OCI-LY7 (cell line): ENCODE data around the gene ZPBP2.

ENCODE experiments used
- EZH2phosphoT487 ChIP-seq: fragments of 200-600 bp; sonication (generic); IDR thresholded peaks from 2 replicates; pipeline ENCODE4 v1.6.1; 2018; ENCODE audit warnings: low read depth, borderline replicate concordance, mild to moderate bottlenecking, mixed run types, antibody characterized with exemption, low read length, moderate library complexity, mixed read lengths
- TF ChIP-seq, protein P1 (sequence below): fragments of 200-600 bp; sonication (generic); conservative IDR thresholded peaks from 2 replicates; pipeline ENCODE4 v1.5.1; 2014; ENCODE audit warnings: mild to moderate bottlenecking, antibody characterized with exemption, low read length, moderate library complexity, mixed read lengths

DNA sequence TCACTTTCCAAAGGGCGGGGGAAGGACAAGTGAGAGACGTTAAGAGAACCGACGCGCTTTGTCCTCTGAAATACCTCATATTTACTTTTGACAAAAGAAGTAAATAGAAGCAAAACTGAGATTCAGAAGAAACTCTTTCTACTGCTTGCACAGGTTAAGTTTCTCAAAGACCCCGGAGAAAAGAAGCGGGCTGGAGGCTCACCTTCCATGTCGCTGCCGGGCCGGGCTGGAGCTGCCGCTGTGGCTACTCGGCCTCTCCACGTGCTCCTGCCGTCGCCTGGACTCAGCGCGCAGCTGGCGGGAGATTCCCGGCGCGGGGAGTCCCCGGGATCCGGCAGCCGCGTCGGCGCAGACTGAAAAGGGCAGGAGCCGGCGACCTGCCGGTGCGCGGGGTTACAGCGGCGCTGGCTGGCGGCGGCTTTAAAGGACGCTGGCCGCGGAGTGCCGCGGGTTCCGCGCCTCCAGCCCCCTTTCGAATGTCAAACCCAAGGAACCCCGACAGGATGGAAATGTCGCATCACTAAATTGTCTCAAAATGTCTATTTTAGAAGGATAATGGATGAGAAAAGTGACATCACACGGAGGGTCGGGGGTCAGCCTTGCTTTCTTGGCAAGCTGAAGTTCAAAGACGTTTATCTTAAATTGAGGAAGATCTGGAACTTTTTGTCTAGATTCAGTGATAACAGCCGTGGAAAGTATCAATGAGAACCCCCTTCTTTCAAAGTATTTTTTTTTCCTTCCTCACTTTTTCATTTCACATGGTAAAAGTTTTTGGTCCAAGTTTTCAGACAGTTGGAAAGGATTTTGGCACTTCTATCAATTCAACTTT is 3.9 kb upstream of the ZPBP2 start, which contains the start of gene IKZF3:
- TF ChIP-seq, protein P1, sequence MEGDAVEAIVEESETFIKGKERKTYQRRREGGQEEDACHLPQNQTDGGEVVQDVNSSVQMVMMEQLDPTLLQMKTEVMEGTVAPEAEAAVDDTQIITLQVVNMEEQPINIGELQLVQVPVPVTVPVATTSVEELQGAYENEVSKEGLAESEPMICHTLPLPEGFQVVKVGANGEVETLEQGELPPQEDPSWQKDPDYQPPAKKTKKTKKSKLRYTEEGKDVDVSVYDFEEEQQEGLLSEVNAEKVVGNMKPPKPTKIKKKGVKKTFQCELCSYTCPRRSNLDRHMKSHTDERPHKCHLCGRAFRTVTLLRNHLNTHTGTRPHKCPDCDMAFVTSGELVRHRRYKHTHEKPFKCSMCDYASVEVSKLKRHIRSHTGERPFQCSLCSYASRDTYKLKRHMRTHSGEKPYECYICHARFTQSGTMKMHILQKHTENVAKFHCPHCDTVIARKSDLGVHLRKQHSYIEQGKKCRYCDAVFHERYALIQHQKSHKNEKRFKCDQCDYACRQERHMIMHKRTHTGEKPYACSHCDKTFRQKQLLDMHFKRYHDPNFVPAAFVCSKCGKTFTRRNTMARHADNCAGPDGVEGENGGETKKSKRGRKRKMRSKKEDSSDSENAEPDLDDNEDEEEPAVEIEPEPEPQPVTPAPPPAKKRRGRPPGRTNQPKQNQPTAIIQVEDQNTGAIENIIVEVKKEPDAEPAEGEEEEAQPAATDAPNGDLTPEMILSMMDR = peak; percentile 69
- TF ChIP-seq EZH2phosphoT487 = no peak
